Keratinocyte (primary cell): ENCODE data around the gene GRPEL1. TPM values are rescaled to one million over a fixed set of nuclear protein-coding genes. Genes with fewer than 3 reads are reported as not detected.

ENCODE experiments used
- DNase-seq: peaks from one replicate; pipeline ENCODE4 v3.0.0-alpha.2; 2011; ENCODE audit warnings: low read depth, missing footprints, low spot score
- FAIRE-seq: peaks from 2 replicates; lab custom pipeline; 2011; peaks lifted over from hg19 to GRCh38; lab: Jason Lieb, UNC
- H2AFZ ChIP-seq: 2 replicates; pipeline ENCODE4 v1.6.0; 2012; ENCODE audit warnings: low read length, control low read depth, inconsistent platforms; ENCODE audit not compliant: control insufficient read depth
- H3K27ac ChIP-seq: 2 replicates; pipeline ENCODE4 v1.5.1; 2011; ENCODE audit warnings: low read length; ENCODE audit not compliant: control insufficient read depth, insufficient read depth
- H3K27me3 ChIP-seq: 3 replicates; pipeline ENCODE4 v1.6.0; 2011; ENCODE audit warnings: low read length; ENCODE audit not compliant: control insufficient read depth, insufficient read depth; ENCODE audit errors: extremely low read depth
- H3K36me3 ChIP-seq, 2 experiments: 2 replicates in 1 of 2; 3 replicates in 1 of 2; pipeline ENCODE4 v1.5.1; 2011; ENCODE audit warnings: low read length in 2 of 2, mild to moderate bottlenecking in 1 of 2; ENCODE audit not compliant: control insufficient read depth in 2 of 2, insufficient read depth in 2 of 2; ENCODE audit errors: extremely low read depth in 1 of 2
- H3K4me1 ChIP-seq: 3 replicates; pipeline ENCODE4 v1.5.1; 2011; ENCODE audit warnings: low read length; ENCODE audit not compliant: control insufficient read depth, insufficient read depth; ENCODE audit errors: extremely low read depth
- H3K4me2 ChIP-seq: 3 replicates; pipeline ENCODE4 v1.6.0; 2011; ENCODE audit warnings: low read depth, low read length; ENCODE audit not compliant: control insufficient read depth, insufficient read depth; ENCODE audit errors: extremely low read depth
- H3K4me3 ChIP-seq, 3 experiments: fragments of 200-600 bp in 1 of 3; sonication (generic) in 1 of 3; 2 replicates in 2 of 3; 3 replicates in 1 of 3; pipeline ENCODE4 v1.5.1; 2011 to 2016; ENCODE audit warnings: low read length in 3 of 3, mild to moderate bottlenecking in 3 of 3, control low read depth in 2 of 3, inconsistent platforms in 1 of 3, low read depth in 1 of 3, mixed read lengths in 1 of 3, mixed run types in 1 of 3, moderate library complexity in 1 of 3; ENCODE audit not compliant: control insufficient read depth in 2 of 3, insufficient read depth in 2 of 3; ENCODE audit errors: extremely low read depth in 1 of 3
- H3K79me2 ChIP-seq: 2 replicates; pipeline ENCODE4 v1.6.0; 2012; ENCODE audit warnings: low read length; ENCODE audit not compliant: control insufficient read depth, insufficient read depth
- H3K9ac ChIP-seq: 3 replicates; pipeline ENCODE4 v1.6.0; 2011; ENCODE audit warnings: low read length; ENCODE audit not compliant: control insufficient read depth, insufficient read depth; ENCODE audit errors: extremely low read depth
- H3K9me1 ChIP-seq: 3 replicates; pipeline ENCODE4 v1.6.0; 2011; ENCODE audit warnings: low read length; ENCODE audit not compliant: control insufficient read depth, insufficient read depth; ENCODE audit errors: extremely low read depth
- H3K9me3 ChIP-seq: 2 replicates; pipeline ENCODE4 v1.5.1; 2012; ENCODE audit warnings: low read depth, low read length; ENCODE audit not compliant: control insufficient read depth
- H4K20me1 ChIP-seq: 3 replicates; pipeline ENCODE4 v1.6.0; 2011; ENCODE audit warnings: low read length; ENCODE audit not compliant: control insufficient read depth, insufficient read depth; ENCODE audit errors: extremely low read depth
- CTCF ChIP-seq, 3 experiments: IDR thresholded peaks in 1 of 3; conservative IDR thresholded peaks in 1 of 3; optimal IDR thresholded peaks in 1 of 3; 2 replicates in 2 of 3; 3 replicates in 1 of 3; pipeline versions ENCODE3 to v1.5.1; 2011; ENCODE audit warnings: low read length in 3 of 3, mild to moderate bottlenecking in 3 of 3, moderate library complexity in 2 of 3, control low read depth in 1 of 3, inconsistent platforms in 1 of 3; ENCODE audit not compliant: insufficient read depth in 2 of 3; ENCODE audit errors: extremely low read depth in 1 of 3
- EZH2 ChIP-seq: IDR thresholded peaks from one replicate; pipeline ENCODE4 v1.6.1; 2012; ENCODE audit warnings: inconsistent platforms, mild to moderate bottlenecking, low read length, moderate library complexity
- dilution Hi-C: fragments of 300-500 bp; cut with MboI; formaldehyde crosslinking; loops from one replicate; pipeline ENCODE4 v1.7.0; 2020; ENCODE audit warnings: low sequenced_read_pairs; ENCODE audit not compliant: extremely low pct_ligation_motif_present
- polyA plus RNA-seq, 5 experiments: library from polyadenylated mRNA; depleted of rRNA in 3 of 5; stranded (reverse) in 3 of 5; stranded (forward) in 1 of 5; unstranded in 1 of 5; fragments of >200 nt; gene quantifications; 1 replicate in 1 of 5; 2 replicates in 3 of 5; 3 replicates in 1 of 5; pipeline versions ENCODE4 v1.2.1 to v1.2.3, GENCODE V29; 2011 to 2012; ENCODE audit warnings: missing spikeins in 2 of 5, low read depth in 1 of 5, low replicate concordance in 1 of 5

GRPEL1 gene
- polyA plus RNA-seq, 1 donor (not counting 4 experiments of a cell fraction or from before 2014, with no cell fraction given) = 59.1 TPM

GRCh38 chr4:7105276-7105675, 37.4 kb upstream of the GRPEL1 start:
- Histone ChIP-seq H3K36me3 (no peaks in the 10 kb centered on the region), H2AFZ (no peak overlapping the region), H3K27ac (no peak overlapping the region), H3K4me3 (no peak overlapping the region), H3K27me3 (peaks cover 6% of the 10 kb centered on the region), H3K9me1 (no peaks in the 10 kb centered on the region), H3K4me2 (no peak overlapping the region), H3K4me1 (peaks cover 10% of the 10 kb centered on the region), H3K79me2 (no peaks in the 10 kb centered on the region), H4K20me1 (no peaks in the 10 kb centered on the region), H3K9ac (no peak overlapping the region), H3K9me3 (no peaks in the 10 kb centered on the region)
- FAIRE-seq = no peak
- no peak for DNase-seq
- TF ChIP-seq EZH2 = no peak
- no peak for TF ChIP-seq CTCF (optimal IDR thresholded peaks at IDR 0.05 in 1 of 3, IDR thresholded peaks at IDR 0.05 in 1 of 3, conservative IDR thresholded peaks at IDR 0.05 in 1 of 3; ENCODE audit: extremely low read depth in 1 of 3, insufficient read depth in 2 of 3, low read length in 3 of 3)
- dilution Hi-C loops = no loop called here

- H3K9ac ChIP-seq = no peak overlapping the region
- H3K4me2 ChIP-seq = no peak overlapping the region
- no peak overlapping the region for H2AFZ ChIP-seq
- H3K27ac ChIP-seq = no peak overlapping the region
- TF ChIP-seq EZH2 (no peak), CTCF (optimal IDR thresholded peaks at IDR 0.05 in 1 of 3, IDR thresholded peaks at IDR 0.05 in 1 of 3, conservative IDR thresholded peaks at IDR 0.05 in 1 of 3; ENCODE audit: extremely low read depth in 1 of 3, insufficient read depth in 2 of 3, low read length in 3 of 3) (no peak)
- H3K9me3 ChIP-seq = no peaks in the 10 kb centered on the region
- dilution Hi-C loops = no loop called here
- H3K9me1 ChIP-seq = no peaks in the 10 kb centered on the region
- no peak overlapping the region for H3K4me3 ChIP-seq
- peaks cover 6% of the 10 kb centered on the region for H3K27me3 ChIP-seq
- H3K79me2 ChIP-seq = no peaks in the 10 kb centered on the region
- no peaks in the 10 kb centered on the region for H3K36me3 ChIP-seq
- no peaks in the 10 kb centered on the region for H4K20me1 ChIP-seq
- FAIRE-seq (no peak), DNase-seq (no peak)
- peaks cover 10% of the 10 kb centered on the region for H3K4me1 ChIP-seq
Observed at GRCh38 chr4:7104366-7105031, 36.6 kb upstream of the GRPEL1 start.
